NCI-H460 (cell line): ENCODE measurements around the gene IRF7. TPM values are rescaled to one million over a fixed set of nuclear protein-coding genes. Genes with fewer than 3 reads are reported as not detected.

ENCODE experiments used
- DNase-seq: peaks from one replicate; pipeline ENCODE4 v3.0.0-alpha.2; 2016; ENCODE audit warnings: low read depth; ENCODE audit errors: extremely low read depth
- total RNA-seq: library from RNA; depleted of rRNA; stranded (reverse); fragments of >200 nt; shearing (Covaris generic); gene quantifications from 2 replicates; pipeline ENCODE4 v1.2.3, GENCODE V29; 2014

IRF7 gene
- total RNA-seq, 1 experiment from 2014 or later, result 3.8 TPM

- no peak for DNase-seq
Observed at GRCh38 chr11:623349-623869, 7.7 kb upstream of the IRF7 start.

- no peak for DNase-seq
Observed at GRCh38 chr11:621838-622237, 6.1 kb upstream of the IRF7 start.

- DNase-seq, result no peak
Observed at GRCh38 chr11:620935-621814, 5.4 kb upstream of the IRF7 start.

- DNase-seq, result no peak
Observed at GRCh38 chr11:620201-620600, 4.5 kb upstream of the IRF7 start.

- DNase-seq, result no peak
Observed at GRCh38 chr11:619628-620050, 3.9 kb upstream of the IRF7 start.

- no peak for DNase-seq
Observed at GRCh38 chr11:618856-619627, 3.3 kb upstream of the IRF7 start.

- DNase-seq, result no peak
Observed at GRCh38 chr11:617912-618682, 2.3 kb upstream of the IRF7 start.

GRCh38 chr11:617199-617911, 1.6 kb upstream of the IRF7 start:
- no peak for DNase-seq

GRCh38 chr11:616320-617198, 809 bp upstream of the IRF7 start:
- no peak for DNase-seq

- DNase-seq, result no peak
Observed at GRCh38 chr11:614623-615503, 887 bp downstream of the IRF7 start.

- DNase-seq, result no peak
Observed at GRCh38 chr11:614021-614622, 1.6 kb downstream of the IRF7 start.

- DNase-seq, result no peak
Observed at GRCh38 chr11:613369-613968, 2.3 kb downstream of the IRF7 start.

- DNase-seq, result no peak
Observed at GRCh38 chr11:612961-613300, 2.8 kb downstream of the IRF7 start.

GRCh38 chr11:612201-612960, 3.4 kb downstream of the IRF7 start:
- no peak for DNase-seq

- DNase-seq, result no peak
Observed at GRCh38 chr11:611001-611996, 4.5 kb downstream of the IRF7 start.
